ENCODE results near the gene ST6GALNAC3. TPM values are rescaled to one million over a fixed set of nuclear protein-coding genes. Genes with fewer than 3 reads are reported as not detected.

ST6GALNAC3 gene
- total RNA-seq, 1 experiment from 2014 or later = 4.1 TPM

DNA sequence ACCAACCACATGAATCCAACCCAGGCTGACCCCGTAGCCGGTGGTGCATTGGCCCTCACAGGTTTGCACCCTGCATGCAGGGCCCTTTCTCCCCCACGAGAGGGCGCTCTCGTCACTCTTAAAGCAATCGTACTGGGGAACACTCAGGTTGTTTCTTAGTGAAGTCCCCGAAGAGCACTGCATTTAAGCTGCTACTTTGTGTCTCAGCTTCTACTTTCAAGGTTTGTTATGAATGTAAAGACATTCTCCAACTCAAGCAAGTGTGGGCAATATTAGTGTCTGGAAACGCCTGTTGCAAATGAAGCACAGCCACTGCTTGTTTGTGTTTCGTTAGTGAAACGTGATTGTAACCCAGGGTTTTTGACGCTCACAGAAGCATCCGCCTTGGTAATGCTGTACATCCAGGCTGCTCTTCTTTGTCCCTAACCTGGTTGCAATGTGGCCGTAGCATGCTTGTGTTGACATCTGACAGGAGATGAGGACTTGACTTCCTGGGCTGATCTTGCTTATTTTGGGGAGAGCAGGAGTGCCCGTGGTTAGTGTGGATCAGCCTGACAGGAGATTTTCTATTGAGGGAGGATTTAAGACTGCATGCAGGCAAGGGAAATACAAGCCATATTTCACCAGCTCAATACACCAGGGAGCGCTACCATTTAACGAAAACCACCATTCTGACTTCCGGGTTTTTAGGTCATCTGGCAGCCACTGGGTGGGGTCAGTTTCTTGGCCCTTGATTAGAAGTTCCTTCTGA lies 79.8 kb downstream of the ST6GALNAC3 start:
- Histone ChIP-seq H3K27me3 (ENCODE audit: control insufficient read depth, insufficient read depth, low read length) (no peaks in the 10 kb centered on the region), H3K36me3 (replicated peaks; ENCODE audit: control insufficient read depth, insufficient read depth, low read length) (no peaks in the 10 kb centered on the region), H3K4me3 (ENCODE audit: insufficient read depth, low read depth, low read length) (no peak overlapping the region)
- peak; percentile 76 for DNase-seq

DNA sequence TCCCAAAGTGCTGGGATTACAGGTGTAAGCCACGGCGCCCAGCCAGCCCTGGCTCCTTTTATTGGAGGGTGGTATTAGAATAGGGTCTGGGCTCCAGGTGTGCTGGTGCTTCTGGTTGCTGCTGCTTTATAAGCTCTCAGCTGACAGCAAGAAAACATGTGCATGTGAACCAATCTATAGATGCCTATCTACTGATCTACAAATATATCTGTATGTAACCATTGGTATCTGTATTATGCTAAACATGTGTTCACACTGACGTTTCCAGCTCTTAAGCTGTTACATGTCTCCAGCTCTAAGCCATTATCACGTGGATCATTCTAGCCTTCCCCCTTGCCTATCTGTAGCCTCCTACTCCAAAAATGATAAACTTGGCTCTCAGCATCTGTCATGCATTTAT lies 82.4 kb downstream of the ST6GALNAC3 start:
- no peak for DNase-seq
- H3K4me3 ChIP-seq (ENCODE audit: insufficient read depth, low read depth, low read length) = no peak overlapping the region

DNA sequence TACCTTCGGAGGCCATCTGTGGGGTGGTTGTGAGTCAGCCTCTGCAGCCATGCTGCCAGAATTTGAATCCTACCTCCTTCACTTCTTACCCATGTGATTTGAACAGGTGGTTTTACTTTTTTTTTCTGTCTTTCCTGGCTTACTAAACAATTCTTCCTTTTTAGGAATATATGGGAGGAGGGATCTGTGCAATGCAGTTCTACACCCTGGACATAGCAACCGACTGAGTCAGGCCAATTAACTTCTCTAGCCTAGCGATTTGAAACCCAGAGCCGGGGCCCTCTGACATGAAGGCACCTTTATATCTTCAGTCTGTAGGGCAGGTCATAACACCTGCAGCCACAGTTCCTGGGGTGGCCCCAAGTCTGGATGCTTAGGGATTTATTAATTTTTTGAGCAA lies 83.6 kb downstream of the ST6GALNAC3 start:
- no peak for DNase-seq

More for the DNA sequence above, 82.4 kb downstream of the ST6GALNAC3 start:
- H3K36me3 ChIP-seq (replicated peaks; ENCODE audit: control insufficient read depth, insufficient read depth, low read length) = no peaks in the 10 kb centered on the region
- no peaks in the 10 kb centered on the region for H3K27me3 ChIP-seq (ENCODE audit: control insufficient read depth, insufficient read depth, low read length)

DNA sequence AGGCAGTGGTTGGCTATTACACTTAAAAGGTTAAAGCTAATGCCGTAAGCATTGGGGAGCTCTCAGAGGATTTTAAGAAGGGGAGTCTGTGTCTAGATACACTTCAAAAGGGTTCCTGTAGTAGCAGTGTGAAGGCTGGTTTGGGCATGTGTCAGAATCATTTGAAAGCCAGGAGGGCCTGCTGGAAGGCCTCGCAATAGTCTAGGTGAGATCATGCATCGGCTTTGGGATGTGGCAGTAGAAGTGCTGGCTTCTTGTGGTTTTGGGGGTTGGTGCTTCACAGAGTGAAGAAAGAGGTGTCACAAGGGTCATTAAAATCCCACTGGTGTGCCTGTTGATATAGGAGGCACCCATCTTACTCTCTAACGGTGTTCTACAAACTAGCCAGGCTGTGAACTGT lies 85.7 kb downstream of the ST6GALNAC3 start:
- no peak for DNase-seq
- H3K4me3 ChIP-seq (ENCODE audit: insufficient read depth, low read depth, low read length) = no peak overlapping the region
- no peaks in the 10 kb centered on the region for H3K36me3 ChIP-seq (replicated peaks; ENCODE audit: control insufficient read depth, insufficient read depth, low read length)
- H3K27me3 ChIP-seq (ENCODE audit: control insufficient read depth, insufficient read depth, low read length) = no peaks in the 10 kb centered on the region

More for the DNA sequence above, 83.6 kb downstream of the ST6GALNAC3 start:
- no peaks in the 10 kb centered on the region for H3K27me3 ChIP-seq (ENCODE audit: control insufficient read depth, insufficient read depth, low read length)
- H3K4me3 ChIP-seq (ENCODE audit: insufficient read depth, low read depth, low read length) = no peak overlapping the region
- no peaks in the 10 kb centered on the region for H3K36me3 ChIP-seq (replicated peaks; ENCODE audit: control insufficient read depth, insufficient read depth, low read length)

DNA sequence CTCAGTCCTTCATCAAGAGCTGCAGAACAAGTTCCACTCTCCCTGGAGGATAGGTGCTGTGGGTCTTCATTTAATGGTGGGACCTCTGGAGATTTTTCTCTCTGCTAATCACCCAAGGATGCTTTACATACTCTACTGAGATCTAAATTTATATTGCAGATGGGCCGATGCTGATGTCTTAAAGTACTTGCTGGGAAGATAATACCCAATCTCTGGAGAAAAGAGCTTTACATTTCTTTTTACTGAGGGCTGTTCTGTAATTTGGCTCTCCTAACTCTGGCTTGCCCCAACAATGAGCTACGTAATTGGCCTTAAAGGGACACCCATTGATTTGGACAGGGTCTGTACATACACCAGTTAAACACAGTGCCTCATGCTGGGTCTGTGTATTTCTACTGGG lies 86.9 kb downstream of the ST6GALNAC3 start:
- Histone ChIP-seq H3K36me3 (replicated peaks; ENCODE audit: control insufficient read depth, insufficient read depth, low read length) (no peaks in the 10 kb centered on the region), H3K27me3 (ENCODE audit: control insufficient read depth, insufficient read depth, low read length) (no peaks in the 10 kb centered on the region), H3K4me3 (ENCODE audit: insufficient read depth, low read depth, low read length) (no peak overlapping the region)
- no peak for DNase-seq

DNA sequence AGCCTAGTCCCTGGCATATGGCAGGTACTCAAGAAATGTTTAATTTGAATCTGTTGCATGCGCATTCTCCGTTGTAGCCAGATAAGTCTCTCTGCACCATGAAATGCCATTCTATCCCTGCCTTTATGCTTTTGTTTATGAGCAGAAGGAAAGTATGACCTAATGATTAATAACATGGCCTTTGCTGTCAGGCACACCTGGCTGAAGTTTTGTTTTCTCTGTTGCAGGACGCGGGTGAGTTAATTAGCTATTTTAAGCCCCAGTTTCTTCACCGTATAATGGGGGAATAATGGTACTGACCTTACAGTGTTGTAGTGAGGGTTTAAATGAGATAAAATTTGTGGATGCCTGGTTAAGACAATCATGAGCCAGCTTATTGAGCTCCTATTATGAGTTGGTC lies 87.7 kb downstream of the ST6GALNAC3 start:
- H3K4me3 ChIP-seq (ENCODE audit: insufficient read depth, low read depth, low read length) = no peak overlapping the region
- DNase-seq = no peak
- no peaks in the 10 kb centered on the region for H3K36me3 ChIP-seq (replicated peaks; ENCODE audit: control insufficient read depth, insufficient read depth, low read length)
- H3K27me3 ChIP-seq (ENCODE audit: control insufficient read depth, insufficient read depth, low read length) = no peaks in the 10 kb centered on the region

DNA sequence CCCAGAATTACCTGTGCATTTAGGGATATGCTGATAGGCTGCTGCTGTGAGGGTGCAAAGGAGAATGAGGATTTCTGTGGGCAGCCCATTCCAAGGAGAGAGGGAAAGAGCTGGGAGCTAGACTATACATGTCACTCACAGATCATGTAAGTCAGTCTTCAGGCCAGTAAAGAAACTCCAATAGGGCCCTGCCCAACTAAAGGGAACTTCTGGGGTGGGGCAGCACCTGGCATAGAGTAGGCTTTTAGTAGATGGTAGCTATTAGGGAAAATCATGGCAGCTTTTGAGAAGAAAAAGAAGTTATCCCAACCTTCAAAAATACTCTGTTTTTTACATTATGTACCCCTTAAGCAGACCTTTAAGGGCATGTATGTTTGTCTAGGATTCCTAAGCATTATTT lies 89.6 kb downstream of the ST6GALNAC3 start:
- DNase-seq = no peak
- Histone ChIP-seq H3K36me3 (replicated peaks; ENCODE audit: control insufficient read depth, insufficient read depth, low read length) (no peaks in the 10 kb centered on the region), H3K27me3 (ENCODE audit: control insufficient read depth, insufficient read depth, low read length) (no peaks in the 10 kb centered on the region), H3K4me3 (ENCODE audit: insufficient read depth, low read depth, low read length) (no peak overlapping the region)

DNA sequence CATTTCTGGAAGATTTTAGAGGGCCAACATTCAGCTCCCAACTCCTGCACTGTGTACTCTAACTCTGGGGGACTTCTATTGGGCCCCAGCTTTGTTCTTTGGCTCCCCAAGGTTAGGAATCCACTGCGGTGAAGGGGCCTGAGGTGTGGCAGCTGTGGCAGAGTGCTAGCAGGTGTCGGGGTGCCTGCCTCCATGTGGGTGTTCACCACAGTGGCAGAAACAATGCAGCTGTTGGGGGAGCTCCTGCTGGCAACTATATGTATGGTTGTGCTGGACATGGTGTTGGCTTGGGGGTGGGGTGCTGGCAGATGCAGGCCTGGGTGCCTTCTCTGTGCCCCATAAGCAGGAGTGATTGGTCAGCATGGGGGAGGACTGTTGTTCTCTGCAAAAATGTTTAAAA lies 95.5 kb downstream of the ST6GALNAC3 start:
- no peak for DNase-seq
- no peaks in the 10 kb centered on the region for H3K27me3 ChIP-seq (ENCODE audit: control insufficient read depth, insufficient read depth, low read length)
- no peaks in the 10 kb centered on the region for H3K36me3 ChIP-seq (replicated peaks; ENCODE audit: control insufficient read depth, insufficient read depth, low read length)
- H3K4me3 ChIP-seq (ENCODE audit: insufficient read depth, low read depth, low read length) = no peak overlapping the region

DNA sequence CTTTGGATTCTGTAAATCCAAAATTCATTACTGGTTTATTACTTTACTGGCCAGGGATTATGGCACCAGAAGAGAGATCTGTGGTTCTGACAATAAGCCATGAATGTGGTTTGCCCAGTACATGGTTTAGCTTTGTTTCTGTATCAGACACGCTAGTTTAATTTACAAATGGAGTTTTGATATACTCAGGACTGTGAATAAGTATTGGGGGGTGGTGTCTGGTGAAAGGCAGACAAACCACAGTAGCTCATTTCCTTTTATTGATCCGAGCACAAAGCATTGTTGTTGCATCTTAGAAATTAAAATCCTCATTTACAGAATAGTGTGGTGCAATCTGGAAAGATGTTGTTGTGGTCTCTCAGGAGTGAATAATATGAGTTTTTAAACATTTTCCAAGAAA lies 96.0 kb downstream of the ST6GALNAC3 start:
- no peaks in the 10 kb centered on the region for H3K27me3 ChIP-seq (ENCODE audit: control insufficient read depth, insufficient read depth, low read length)
- no peak for DNase-seq
- no peaks in the 10 kb centered on the region for H3K36me3 ChIP-seq (replicated peaks; ENCODE audit: control insufficient read depth, insufficient read depth, low read length)
- H3K4me3 ChIP-seq (ENCODE audit: insufficient read depth, low read depth, low read length) = no peak overlapping the region

DNA sequence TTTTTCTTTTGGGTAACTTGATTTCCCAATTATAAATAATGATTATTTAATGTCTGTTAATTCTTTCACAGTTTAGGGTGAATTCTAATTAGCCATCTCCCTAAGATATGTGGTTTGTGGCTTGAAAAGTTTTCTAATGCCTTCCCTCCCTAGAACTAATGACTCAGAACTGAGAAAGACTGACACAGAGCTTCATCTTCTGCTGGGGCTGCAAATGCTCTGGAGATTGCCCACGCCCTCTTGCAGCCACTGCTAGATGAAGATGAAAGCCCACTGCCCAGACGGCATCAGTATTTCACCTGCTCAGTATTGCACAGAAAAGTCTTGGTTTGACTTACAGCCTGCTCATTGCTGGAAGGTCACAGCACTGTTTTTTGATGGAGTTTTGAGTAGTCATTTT lies 101.5 kb downstream of the ST6GALNAC3 start:
- H3K4me3 ChIP-seq (ENCODE audit: insufficient read depth, low read depth, low read length) = no peak overlapping the region
- no peaks in the 10 kb centered on the region for H3K27me3 ChIP-seq (ENCODE audit: control insufficient read depth, insufficient read depth, low read length)
- DNase-seq = no peak
- H3K36me3 ChIP-seq (replicated peaks; ENCODE audit: control insufficient read depth, insufficient read depth, low read length) = no peaks in the 10 kb centered on the region

DNA sequence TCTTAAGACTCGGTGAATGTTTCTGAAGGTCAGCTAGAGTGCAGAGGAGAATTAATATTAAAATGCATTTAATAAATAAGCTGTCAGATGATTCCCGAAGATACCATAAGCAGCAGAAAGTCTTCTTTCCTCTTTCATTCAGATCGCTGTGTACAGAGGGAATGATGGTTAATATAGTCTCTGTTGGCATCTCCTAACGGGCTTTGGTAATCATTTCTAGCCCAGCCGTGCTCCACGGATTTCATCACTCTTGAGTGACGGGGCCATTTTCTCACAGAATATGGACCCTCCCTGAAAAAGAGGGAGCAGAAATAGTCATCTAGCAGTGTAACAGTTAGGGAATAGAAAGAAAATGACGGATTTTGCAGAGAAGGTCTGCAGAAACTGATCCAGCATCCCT lies 103.1 kb downstream of the ST6GALNAC3 start:
- Histone ChIP-seq H3K4me3 (ENCODE audit: insufficient read depth, low read depth, low read length) (no peak overlapping the region), H3K27me3 (ENCODE audit: control insufficient read depth, insufficient read depth, low read length) (no peaks in the 10 kb centered on the region)
- no peak for DNase-seq

DNA sequence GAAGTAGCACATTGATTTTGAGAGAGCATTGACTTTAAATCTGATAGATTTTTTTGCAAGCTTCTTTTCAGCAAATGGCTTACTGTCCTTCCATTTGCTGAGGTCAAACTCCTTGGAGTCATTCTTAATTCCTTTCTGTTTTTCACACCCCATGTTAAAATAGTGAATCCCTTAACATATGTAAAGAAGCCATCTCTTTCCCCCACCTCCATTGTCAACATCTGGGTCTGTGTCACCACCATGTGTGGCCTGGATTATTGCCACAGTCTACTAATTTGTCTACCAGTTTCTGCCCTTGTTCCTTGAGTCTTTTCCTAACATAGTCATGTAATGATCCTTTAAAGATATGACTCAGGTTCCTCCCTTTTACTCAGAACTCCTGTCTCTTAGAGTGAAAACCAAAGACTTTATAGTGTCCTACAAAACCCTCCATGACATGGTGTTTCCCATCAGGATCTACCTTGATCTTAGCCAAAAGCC lies 104.7 kb downstream of the ST6GALNAC3 start:
- Histone ChIP-seq H3K27me3 (ENCODE audit: control insufficient read depth, insufficient read depth, low read length) (no peaks in the 10 kb centered on the region), H3K36me3 (replicated peaks; ENCODE audit: control insufficient read depth, insufficient read depth, low read length) (no peaks in the 10 kb centered on the region), H3K4me3 (ENCODE audit: insufficient read depth, low read depth, low read length) (no peak overlapping the region)
- no peak for DNase-seq

More for the DNA sequence above, 103.1 kb downstream of the ST6GALNAC3 start:
- H3K36me3 ChIP-seq (replicated peaks; ENCODE audit: control insufficient read depth, insufficient read depth, low read length) = no peaks in the 10 kb centered on the region

DNA sequence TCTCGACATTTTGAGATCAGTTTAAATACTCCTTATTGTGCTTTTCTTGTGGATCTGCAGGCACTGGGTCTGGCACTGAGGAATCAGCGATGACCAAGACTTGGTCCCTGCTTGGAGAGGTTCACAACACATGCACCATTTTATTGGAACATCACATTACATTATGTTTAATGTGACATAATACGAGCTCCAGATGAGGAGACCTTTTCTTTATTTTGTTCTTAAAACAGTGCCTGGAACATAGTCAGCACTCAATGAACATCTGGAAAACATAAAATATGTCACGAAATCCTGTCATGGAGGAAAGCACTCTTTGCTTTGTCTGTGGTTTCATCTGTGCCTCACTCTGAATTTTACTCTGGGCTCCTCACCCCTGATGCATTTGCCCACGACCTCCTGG lies 110.7 kb downstream of the ST6GALNAC3 start:
- no peak overlapping the region for H3K4me3 ChIP-seq (ENCODE audit: insufficient read depth, low read depth, low read length)
- no peaks in the 10 kb centered on the region for H3K27me3 ChIP-seq (ENCODE audit: control insufficient read depth, insufficient read depth, low read length)
- H3K36me3 ChIP-seq (replicated peaks; ENCODE audit: control insufficient read depth, insufficient read depth, low read length) = no peaks in the 10 kb centered on the region
- DNase-seq = no peak

DNA sequence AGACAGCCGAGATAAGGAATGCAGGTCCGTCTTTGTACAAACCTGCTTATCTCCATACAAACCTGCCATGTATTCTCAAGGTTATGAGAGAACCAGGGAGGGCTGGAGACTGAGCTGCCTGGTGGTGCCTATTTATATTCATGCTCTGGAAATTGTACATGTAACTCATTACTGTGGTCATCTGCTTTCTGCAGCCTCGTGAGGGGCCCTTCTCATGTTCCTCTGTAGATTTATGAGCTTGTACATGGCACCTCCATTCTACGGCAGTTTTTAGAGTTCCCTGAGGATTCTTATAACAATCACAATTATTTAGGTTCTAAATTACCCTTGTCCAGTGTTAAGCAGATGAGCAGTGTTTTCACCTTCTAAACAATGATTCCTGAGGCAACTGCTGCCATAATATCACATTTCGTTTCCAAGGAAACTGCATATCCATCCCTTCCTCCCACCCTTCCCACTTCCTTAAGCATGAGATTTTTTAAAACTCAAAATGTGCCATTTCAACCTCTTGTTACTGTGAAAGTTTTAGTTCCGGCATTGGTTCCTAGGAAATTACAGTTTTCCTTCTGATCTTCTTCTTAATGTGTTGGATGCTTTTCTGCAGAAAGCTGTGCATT lies 112.1 kb downstream of the ST6GALNAC3 start:
- H3K36me3 ChIP-seq (replicated peaks; ENCODE audit: control insufficient read depth, insufficient read depth, low read length) = no peaks in the 10 kb centered on the region
- no peak for DNase-seq
- no peaks in the 10 kb centered on the region for H3K27me3 ChIP-seq (ENCODE audit: control insufficient read depth, insufficient read depth, low read length)
- H3K4me3 ChIP-seq (ENCODE audit: insufficient read depth, low read depth, low read length) = no peak overlapping the region

DNA sequence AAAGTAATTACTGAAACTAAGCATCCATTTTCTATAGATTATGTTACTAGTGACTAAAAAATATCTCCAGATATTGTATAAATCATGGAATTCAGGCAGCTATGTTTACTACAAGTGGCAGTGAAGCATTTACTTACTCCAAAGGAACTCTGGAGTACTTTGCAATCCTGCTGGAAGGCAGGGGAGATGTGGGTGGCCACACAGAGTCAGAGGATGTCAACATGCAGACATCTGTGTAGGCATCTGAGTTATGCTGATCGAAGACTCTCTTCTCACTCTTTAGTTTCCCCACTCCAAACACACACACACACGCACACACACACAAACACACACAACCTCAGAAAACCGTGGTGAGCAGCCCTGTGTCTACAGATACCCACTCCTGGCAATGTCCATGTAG lies 112.9 kb downstream of the ST6GALNAC3 start:
- no peak for DNase-seq
- Histone ChIP-seq H3K27me3 (ENCODE audit: control insufficient read depth, insufficient read depth, low read length) (no peaks in the 10 kb centered on the region), H3K36me3 (replicated peaks; ENCODE audit: control insufficient read depth, insufficient read depth, low read length) (no peaks in the 10 kb centered on the region), H3K4me3 (ENCODE audit: insufficient read depth, low read depth, low read length) (no peak overlapping the region)
